HG03442 (cell line): Measurements from ENCODE around the gene DNAH11.
"Not testable (repeated sequence)": the region's sequence is repeated elsewhere in the genome, so short reads cannot be mapped to it uniquely, and the experiment has no call there.

ENCODE experiments used
- ATAC-seq: cut with Tn5 transposase; IDR thresholded peaks from one replicate; pipeline ENCODE4 v1.9.1; 2021; ENCODE audit warnings: mild to moderate bottlenecking, moderate library complexity; ENCODE audit not compliant: unreplicated experiment

Gene DNAH11

GRCh38 chr7:21767300-21767900, 224.6 kb downstream of the DNAH11 start:
- peak; percentile 92 for ATAC-seq

- no peak for ATAC-seq
Observed at GRCh38 chr7:21768279-21768678, 225.4 kb downstream of the DNAH11 start.

- no peak for ATAC-seq
Observed at GRCh38 chr7:21771266-21771665, 228.4 kb downstream of the DNAH11 start.

GRCh38 chr7:21771906-21772610, 229.2 kb downstream of the DNAH11 start:
- no peak for ATAC-seq

GRCh38 chr7:21773326-21773725, 230.5 kb downstream of the DNAH11 start:
- ATAC-seq = no peak

GRCh38 chr7:21777921-21778320, 235.1 kb downstream of the DNAH11 start:
- no peak for ATAC-seq

- ATAC-seq = no peak
Observed at GRCh38 chr7:21778953-21779352, 236.1 kb downstream of the DNAH11 start.

- ATAC-seq = no peak
Observed at GRCh38 chr7:21782996-21783395, 240.2 kb downstream of the DNAH11 start.

- ATAC-seq = no peak
Observed at GRCh38 chr7:21784989-21785388, 242.2 kb downstream of the DNAH11 start.

GRCh38 chr7:21805791-21806190, 263.0 kb downstream of the DNAH11 start:
- ATAC-seq = no peak

- ATAC-seq = no peak
Observed at GRCh38 chr7:21806388-21806787, 263.5 kb downstream of the DNAH11 start.

- ATAC-seq = no peak
Observed at GRCh38 chr7:21819048-21819447, 276.2 kb downstream of the DNAH11 start.

GRCh38 chr7:21828841-21829240, 286.0 kb downstream of the DNAH11 start:
- no peak for ATAC-seq

- no peak for ATAC-seq
Observed at GRCh38 chr7:21829731-21830130, 286.9 kb downstream of the DNAH11 start.

- ATAC-seq = no peak
Observed at GRCh38 chr7:21844742-21845141, 301.9 kb downstream of the DNAH11 start.

GRCh38 chr7:21850531-21851285, 307.9 kb downstream of the DNAH11 start:
- no peak for ATAC-seq

- no peak for ATAC-seq
Observed at GRCh38 chr7:21851559-21851967, 308.7 kb downstream of the DNAH11 start.

GRCh38 chr7:21865631-21866204, 322.9 kb downstream of the DNAH11 start:
- not testable (repeated sequence) for ATAC-seq

GRCh38 chr7:21866731-21867130, 323.9 kb downstream of the DNAH11 start:
- ATAC-seq = no peak

- ATAC-seq = no peak
Observed at GRCh38 chr7:21867226-21867625, 324.4 kb downstream of the DNAH11 start.

GRCh38 chr7:21867816-21868575, 325.2 kb downstream of the DNAH11 start:
- no peak for ATAC-seq
